ENCODE data around the gene DUS2. TPM values are rescaled to one million over a fixed set of nuclear protein-coding genes. Genes with fewer than 3 reads are reported as not detected.

Gene DUS2
- total RNA-seq, 1 experiment from 2014 or later, result 27.9 TPM

DNA sequence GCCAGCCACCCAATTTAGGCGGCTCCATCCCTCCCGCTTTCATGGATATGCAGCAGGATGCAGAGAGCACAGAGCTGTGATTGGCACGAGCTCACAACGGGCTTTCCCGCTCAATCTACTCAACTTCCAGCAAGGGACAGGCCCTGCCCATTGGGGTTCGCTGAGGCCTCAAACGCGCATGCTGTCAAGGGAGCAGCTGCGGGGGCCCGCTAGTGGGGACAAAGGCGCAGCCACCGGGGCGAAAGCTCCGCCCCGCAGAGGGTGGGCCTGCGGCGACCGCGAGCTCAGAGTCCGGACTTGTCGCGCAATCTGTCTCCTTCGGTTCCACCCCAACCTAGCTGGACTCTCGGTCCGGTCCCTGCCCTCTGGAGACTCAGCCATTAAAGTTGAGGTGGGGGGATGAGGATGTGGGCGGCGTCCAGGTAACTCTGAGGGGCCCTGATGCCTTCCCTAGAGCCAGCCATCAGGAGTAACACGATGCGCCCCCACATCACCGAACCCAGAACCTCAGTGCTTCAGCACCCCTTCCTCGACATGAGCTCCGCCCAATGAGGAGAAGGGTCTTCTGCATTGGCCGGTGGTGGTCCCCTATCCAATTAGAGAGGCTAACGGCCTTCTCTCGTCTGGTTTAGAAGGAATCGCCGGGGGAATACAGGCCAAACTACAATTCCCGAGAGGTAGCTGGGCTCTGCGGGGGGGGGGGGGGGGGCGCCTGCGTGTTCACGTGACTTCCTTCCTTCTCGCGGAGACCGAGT lies 61.6 kb downstream of the DUS2 start (continued):
- TF ChIP-seq ZNF121 (CRISPR knock-in tag; IDR thresholded peaks at IDR 0.05) (0 out of 2 replicates have a peak, but pooled peaks have one; percentile 43), GRHL2 (CRISPR knock-in tag; IDR thresholded peaks at IDR 0.05; ENCODE audit: insufficient replicate concordance, severe bottlenecking) (no peak), SMAD3 (CRISPR knock-in tag; IDR thresholded peaks at IDR 0.05; ENCODE audit: borderline replicate concordance) (peak; percentile 55; the same call in 1 of the 2 replicates), MXD4 (CRISPR knock-in tag; IDR thresholded peaks at IDR 0.05; ENCODE audit: borderline replicate concordance) (no peak), NFE2L1 (CRISPR knock-in tag; IDR thresholded peaks at IDR 0.05) (0 out of 2 replicates have a peak, but pooled peaks have one; percentile 68), TEAD4 (CRISPR knock-in tag; IDR thresholded peaks at IDR 0.05) (no peak), ZNF263 (CRISPR knock-in tag; IDR thresholded peaks at IDR 0.05; ENCODE audit: low read depth) (no peak)
- TF ChIP-seq, protein P1, sequence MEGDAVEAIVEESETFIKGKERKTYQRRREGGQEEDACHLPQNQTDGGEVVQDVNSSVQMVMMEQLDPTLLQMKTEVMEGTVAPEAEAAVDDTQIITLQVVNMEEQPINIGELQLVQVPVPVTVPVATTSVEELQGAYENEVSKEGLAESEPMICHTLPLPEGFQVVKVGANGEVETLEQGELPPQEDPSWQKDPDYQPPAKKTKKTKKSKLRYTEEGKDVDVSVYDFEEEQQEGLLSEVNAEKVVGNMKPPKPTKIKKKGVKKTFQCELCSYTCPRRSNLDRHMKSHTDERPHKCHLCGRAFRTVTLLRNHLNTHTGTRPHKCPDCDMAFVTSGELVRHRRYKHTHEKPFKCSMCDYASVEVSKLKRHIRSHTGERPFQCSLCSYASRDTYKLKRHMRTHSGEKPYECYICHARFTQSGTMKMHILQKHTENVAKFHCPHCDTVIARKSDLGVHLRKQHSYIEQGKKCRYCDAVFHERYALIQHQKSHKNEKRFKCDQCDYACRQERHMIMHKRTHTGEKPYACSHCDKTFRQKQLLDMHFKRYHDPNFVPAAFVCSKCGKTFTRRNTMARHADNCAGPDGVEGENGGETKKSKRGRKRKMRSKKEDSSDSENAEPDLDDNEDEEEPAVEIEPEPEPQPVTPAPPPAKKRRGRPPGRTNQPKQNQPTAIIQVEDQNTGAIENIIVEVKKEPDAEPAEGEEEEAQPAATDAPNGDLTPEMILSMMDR (IDR thresholded peaks at IDR 0.05), result no peak
- TF ChIP-seq, protein P2, sequence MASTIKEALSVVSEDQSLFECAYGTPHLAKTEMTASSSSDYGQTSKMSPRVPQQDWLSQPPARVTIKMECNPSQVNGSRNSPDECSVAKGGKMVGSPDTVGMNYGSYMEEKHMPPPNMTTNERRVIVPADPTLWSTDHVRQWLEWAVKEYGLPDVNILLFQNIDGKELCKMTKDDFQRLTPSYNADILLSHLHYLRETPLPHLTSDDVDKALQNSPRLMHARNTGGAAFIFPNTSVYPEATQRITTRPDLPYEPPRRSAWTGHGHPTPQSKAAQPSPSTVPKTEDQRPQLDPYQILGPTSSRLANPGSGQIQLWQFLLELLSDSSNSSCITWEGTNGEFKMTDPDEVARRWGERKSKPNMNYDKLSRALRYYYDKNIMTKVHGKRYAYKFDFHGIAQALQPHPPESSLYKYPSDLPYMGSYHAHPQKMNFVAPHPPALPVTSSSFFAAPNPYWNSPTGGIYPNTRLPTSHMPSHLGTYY (CRISPR knock-in tag; IDR thresholded peaks at IDR 0.05), result no peak
- TF ChIP-seq, protein P3, sequence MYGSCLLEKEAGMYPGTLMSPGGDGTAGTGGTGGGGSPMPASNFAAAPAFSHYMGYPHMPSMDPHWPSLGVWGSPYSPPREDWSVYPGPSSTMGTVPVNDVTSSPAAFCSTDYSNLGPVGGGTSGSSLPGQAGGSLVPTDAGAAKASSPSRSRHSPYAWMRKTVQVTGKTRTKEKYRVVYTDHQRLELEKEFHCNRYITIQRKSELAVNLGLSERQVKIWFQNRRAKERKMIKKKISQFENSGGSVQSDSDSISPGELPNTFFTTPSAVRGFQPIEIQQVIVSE (CRISPR knock-in tag; IDR thresholded peaks at IDR 0.05; ENCODE audit: borderline replicate concordance), result no peak
- TF ChIP-seq, protein P4, sequence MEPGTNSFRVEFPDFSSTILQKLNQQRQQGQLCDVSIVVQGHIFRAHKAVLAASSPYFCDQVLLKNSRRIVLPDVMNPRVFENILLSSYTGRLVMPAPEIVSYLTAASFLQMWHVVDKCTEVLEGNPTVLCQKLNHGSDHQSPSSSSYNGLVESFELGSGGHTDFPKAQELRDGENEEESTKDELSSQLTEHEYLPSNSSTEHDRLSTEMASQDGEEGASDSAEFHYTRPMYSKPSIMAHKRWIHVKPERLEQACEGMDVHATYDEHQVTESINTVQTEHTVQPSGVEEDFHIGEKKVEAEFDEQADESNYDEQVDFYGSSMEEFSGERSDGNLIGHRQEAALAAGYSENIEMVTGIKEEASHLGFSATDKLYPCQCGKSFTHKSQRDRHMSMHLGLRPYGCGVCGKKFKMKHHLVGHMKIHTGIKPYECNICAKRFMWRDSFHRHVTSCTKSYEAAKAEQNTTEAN (CRISPR knock-in tag; IDR thresholded peaks at IDR 0.05), result peak; percentile 72
- TF ChIP-seq, protein P5, sequence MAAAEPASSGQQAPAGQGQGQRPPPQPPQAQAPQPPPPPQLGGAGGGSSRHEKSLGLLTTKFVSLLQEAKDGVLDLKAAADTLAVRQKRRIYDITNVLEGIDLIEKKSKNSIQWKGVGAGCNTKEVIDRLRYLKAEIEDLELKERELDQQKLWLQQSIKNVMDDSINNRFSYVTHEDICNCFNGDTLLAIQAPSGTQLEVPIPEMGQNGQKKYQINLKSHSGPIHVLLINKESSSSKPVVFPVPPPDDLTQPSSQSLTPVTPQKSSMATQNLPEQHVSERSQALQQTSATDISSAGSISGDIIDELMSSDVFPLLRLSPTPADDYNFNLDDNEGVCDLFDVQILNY (CRISPR knock-in tag; IDR thresholded peaks at IDR 0.05), result peak; percentile 72; the same call in 1 of the 2 replicates
- TF ChIP-seq, protein P6, sequence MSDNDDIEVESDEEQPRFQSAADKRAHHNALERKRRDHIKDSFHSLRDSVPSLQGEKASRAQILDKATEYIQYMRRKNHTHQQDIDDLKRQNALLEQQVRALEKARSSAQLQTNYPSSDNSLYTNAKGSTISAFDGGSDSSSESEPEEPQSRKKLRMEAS (CRISPR knock-in tag; IDR thresholded peaks at IDR 0.05), result peak; percentile 91
- TF ChIP-seq, protein P7, sequence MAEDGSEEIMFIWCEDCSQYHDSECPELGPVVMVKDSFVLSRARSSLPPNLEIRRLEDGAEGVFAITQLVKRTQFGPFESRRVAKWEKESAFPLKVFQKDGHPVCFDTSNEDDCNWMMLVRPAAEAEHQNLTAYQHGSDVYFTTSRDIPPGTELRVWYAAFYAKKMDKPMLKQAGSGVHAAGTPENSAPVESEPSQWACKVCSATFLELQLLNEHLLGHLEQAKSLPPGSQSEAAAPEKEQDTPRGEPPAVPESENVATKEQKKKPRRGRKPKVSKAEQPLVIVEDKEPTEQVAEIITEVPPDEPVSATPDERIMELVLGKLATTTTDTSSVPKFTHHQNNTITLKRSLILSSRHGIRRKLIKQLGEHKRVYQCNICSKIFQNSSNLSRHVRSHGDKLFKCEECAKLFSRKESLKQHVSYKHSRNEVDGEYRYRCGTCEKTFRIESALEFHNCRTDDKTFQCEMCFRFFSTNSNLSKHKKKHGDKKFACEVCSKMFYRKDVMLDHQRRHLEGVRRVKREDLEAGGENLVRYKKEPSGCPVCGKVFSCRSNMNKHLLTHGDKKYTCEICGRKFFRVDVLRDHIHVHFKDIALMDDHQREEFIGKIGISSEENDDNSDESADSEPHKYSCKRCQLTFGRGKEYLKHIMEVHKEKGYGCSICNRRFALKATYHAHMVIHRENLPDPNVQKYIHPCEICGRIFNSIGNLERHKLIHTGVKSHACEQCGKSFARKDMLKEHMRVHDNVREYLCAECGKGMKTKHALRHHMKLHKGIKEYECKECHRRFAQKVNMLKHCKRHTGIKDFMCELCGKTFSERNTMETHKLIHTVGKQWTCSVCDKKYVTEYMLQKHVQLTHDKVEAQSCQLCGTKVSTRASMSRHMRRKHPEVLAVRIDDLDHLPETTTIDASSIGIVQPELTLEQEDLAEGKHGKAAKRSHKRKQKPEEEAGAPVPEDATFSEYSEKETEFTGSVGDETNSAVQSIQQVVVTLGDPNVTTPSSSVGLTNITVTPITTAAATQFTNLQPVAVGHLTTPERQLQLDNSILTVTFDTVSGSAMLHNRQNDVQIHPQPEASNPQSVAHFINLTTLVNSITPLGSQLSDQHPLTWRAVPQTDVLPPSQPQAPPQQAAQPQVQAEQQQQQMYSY (CRISPR knock-in tag; IDR thresholded peaks at IDR 0.05), result no peak
- TF ChIP-seq, protein P8, sequence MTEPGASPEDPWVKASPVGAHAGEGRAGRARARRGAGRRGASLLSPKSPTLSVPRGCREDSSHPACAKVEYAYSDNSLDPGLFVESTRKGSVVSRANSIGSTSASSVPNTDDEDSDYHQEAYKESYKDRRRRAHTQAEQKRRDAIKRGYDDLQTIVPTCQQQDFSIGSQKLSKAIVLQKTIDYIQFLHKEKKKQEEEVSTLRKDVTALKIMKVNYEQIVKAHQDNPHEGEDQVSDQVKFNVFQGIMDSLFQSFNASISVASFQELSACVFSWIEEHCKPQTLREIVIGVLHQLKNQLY (CRISPR knock-in tag; IDR thresholded peaks at IDR 0.05), result no peak
- TF ChIP-seq, protein P9, sequence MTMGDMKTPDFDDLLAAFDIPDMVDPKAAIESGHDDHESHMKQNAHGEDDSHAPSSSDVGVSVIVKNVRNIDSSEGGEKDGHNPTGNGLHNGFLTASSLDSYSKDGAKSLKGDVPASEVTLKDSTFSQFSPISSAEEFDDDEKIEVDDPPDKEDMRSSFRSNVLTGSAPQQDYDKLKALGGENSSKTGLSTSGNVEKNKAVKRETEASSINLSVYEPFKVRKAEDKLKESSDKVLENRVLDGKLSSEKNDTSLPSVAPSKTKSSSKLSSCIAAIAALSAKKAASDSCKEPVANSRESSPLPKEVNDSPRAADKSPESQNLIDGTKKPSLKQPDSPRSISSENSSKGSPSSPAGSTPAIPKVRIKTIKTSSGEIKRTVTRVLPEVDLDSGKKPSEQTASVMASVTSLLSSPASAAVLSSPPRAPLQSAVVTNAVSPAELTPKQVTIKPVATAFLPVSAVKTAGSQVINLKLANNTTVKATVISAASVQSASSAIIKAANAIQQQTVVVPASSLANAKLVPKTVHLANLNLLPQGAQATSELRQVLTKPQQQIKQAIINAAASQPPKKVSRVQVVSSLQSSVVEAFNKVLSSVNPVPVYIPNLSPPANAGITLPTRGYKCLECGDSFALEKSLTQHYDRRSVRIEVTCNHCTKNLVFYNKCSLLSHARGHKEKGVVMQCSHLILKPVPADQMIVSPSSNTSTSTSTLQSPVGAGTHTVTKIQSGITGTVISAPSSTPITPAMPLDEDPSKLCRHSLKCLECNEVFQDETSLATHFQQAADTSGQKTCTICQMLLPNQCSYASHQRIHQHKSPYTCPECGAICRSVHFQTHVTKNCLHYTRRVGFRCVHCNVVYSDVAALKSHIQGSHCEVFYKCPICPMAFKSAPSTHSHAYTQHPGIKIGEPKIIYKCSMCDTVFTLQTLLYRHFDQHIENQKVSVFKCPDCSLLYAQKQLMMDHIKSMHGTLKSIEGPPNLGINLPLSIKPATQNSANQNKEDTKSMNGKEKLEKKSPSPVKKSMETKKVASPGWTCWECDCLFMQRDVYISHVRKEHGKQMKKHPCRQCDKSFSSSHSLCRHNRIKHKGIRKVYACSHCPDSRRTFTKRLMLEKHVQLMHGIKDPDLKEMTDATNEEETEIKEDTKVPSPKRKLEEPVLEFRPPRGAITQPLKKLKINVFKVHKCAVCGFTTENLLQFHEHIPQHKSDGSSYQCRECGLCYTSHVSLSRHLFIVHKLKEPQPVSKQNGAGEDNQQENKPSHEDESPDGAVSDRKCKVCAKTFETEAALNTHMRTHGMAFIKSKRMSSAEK (CRISPR knock-in tag; IDR thresholded peaks at IDR 0.05; ENCODE audit: borderline replicate concordance), result no peak
